ENCODE data around the gene CPM. TPM values are rescaled to one million over a fixed set of nuclear protein-coding genes. Genes with fewer than 3 reads are reported as not detected.
A peak's percentile ranks its signal among the peaks of the same experiment; 100 is the strongest.
"Not testable (repeated sequence)": the region's sequence is repeated elsewhere in the genome, so short reads cannot be mapped to it uniquely, and the experiment has no call there.

The CPM gene
- total RNA-seq, 2 experiments from 2014 or later: 3.0 to 5.8 TPM

- Mint-ChIP-seq H3K9me3 (no peaks in the 10 kb centered on the region), H3K36me3 (ENCODE audit: low read depth) (peaks cover 51% of the 10 kb centered on the region), H3K27ac (no peak overlapping the region), H3K27me3 (no peaks in the 10 kb centered on the region), H3K4me1 (ENCODE audit: low read depth) (no peaks in the 10 kb centered on the region), H3K4me3 (no peak overlapping the region)
- POLR2A ChIA-PET: interaction anchor here (0.6 kb wide), 1 partner anchor 134 kb away, joined by 3 read pairs; no protein-coding TSS in a partner anchor
- DNase-seq: no peak
- ATAC-seq: no peak
- CTCF ChIA-PET: interaction anchor here (1.2 kb wide), 1 partner anchor 11 kb away, joined by 3 read pairs; no protein-coding TSS in a partner anchor
- intact Hi-C loops (cut with micrococcal nuclease): no loop called here
- TF ChIP-seq, protein P1, sequence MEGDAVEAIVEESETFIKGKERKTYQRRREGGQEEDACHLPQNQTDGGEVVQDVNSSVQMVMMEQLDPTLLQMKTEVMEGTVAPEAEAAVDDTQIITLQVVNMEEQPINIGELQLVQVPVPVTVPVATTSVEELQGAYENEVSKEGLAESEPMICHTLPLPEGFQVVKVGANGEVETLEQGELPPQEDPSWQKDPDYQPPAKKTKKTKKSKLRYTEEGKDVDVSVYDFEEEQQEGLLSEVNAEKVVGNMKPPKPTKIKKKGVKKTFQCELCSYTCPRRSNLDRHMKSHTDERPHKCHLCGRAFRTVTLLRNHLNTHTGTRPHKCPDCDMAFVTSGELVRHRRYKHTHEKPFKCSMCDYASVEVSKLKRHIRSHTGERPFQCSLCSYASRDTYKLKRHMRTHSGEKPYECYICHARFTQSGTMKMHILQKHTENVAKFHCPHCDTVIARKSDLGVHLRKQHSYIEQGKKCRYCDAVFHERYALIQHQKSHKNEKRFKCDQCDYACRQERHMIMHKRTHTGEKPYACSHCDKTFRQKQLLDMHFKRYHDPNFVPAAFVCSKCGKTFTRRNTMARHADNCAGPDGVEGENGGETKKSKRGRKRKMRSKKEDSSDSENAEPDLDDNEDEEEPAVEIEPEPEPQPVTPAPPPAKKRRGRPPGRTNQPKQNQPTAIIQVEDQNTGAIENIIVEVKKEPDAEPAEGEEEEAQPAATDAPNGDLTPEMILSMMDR (IDR thresholded peaks at IDR 0.05): no peak
Observed at GRCh38 chr12:68842123-68842522, 90.8 kb downstream of the CPM start.

- TF ChIP-seq, protein P1 (IDR thresholded peaks at IDR 0.05): no peak
- ATAC-seq (no peak), DNase-seq (no peak)
- Mint-ChIP-seq H3K36me3 (ENCODE audit: low read depth) (peaks cover 53% of the 10 kb centered on the region), H3K4me1 (ENCODE audit: low read depth) (no peaks in the 10 kb centered on the region), H3K27ac (no peak overlapping the region), H3K27me3 (no peaks in the 10 kb centered on the region), H3K4me3 (no peak overlapping the region), H3K9me3 (no peaks in the 10 kb centered on the region)
- ChIA-PET POLR2A (interaction anchor here (0.6 kb wide), 1 partner anchor 133 kb away, joined by 3 read pairs; no protein-coding TSS in a partner anchor), CTCF (interaction anchor here (1.2 kb wide), 1 partner anchor 11 kb away, joined by 3 read pairs; no protein-coding TSS in a partner anchor)
- intact Hi-C loops (cut with micrococcal nuclease): no loop called here
Observed at GRCh38 chr12:68841717-68842116, 91.3 kb downstream of the CPM start.

GRCh38 chr12:68841175-68841574 lies 91.8 kb downstream of the CPM start:
- ATAC-seq; H3K4me1 Mint-ChIP-seq (ENCODE audit: low read depth): not testable (repeated sequence)
- CTCF ChIA-PET: interaction anchor here (0.6 to 1.2 kb wide), 2 partner anchors 10 to 11 kb away, joined by 3 to 4 read pairs; no protein-coding TSS in a partner anchor

GRCh38 chr12:68839183-68840147 lies 93.5 kb downstream of the CPM start:
- POLR2A ChIA-PET: interaction anchor here (1.1 kb wide), 1 partner anchor 8 kb away, joined by 3 read pairs; no protein-coding TSS in a partner anchor
- CTCF ChIA-PET: interaction anchor here (0.9 kb wide), 1 partner anchor 10 kb away, joined by 4 read pairs; no protein-coding TSS in a partner anchor

More at GRCh38 chr12:68841175-68841574, 91.8 kb downstream of the CPM start:
- intact Hi-C loops (cut with micrococcal nuclease); H3K9me3 Mint-ChIP-seq; H3K27me3 Mint-ChIP-seq; H3K4me3 Mint-ChIP-seq; DNase-seq; POLR2A ChIA-PET: not testable (repeated sequence)
- Mint-ChIP-seq H3K27ac (peak overlapping the region; percentile 46), H3K36me3 (ENCODE audit: low read depth) (peaks cover 55% of the 10 kb centered on the region)

More at GRCh38 chr12:68839183-68840147, 93.5 kb downstream of the CPM start:
- H3K27me3 Mint-ChIP-seq: no peaks in the 10 kb centered on the region
- no peak overlapping the region for H3K27ac Mint-ChIP-seq
- H3K4me3 Mint-ChIP-seq: no peak overlapping the region
- H3K4me1 Mint-ChIP-seq (ENCODE audit: low read depth): peaks cover 5% of the 10 kb centered on the region
- peaks cover 61% of the 10 kb centered on the region for H3K36me3 Mint-ChIP-seq (ENCODE audit: low read depth)
- DNase-seq (no peak), ATAC-seq (no peak)
- H3K9me3 Mint-ChIP-seq: no peaks in the 10 kb centered on the region
- TF ChIP-seq, protein P1 (IDR thresholded peaks at IDR 0.05): no peak
- intact Hi-C loops (cut with micrococcal nuclease): no loop called here

All from activated CD8-positive, alpha-beta T cell treated with anti-CD3 and anti-CD28 coated beads for 36 hours (primary cell).